Measurements from ENCODE around the gene TMEM138.

Gene TMEM138

DNA sequence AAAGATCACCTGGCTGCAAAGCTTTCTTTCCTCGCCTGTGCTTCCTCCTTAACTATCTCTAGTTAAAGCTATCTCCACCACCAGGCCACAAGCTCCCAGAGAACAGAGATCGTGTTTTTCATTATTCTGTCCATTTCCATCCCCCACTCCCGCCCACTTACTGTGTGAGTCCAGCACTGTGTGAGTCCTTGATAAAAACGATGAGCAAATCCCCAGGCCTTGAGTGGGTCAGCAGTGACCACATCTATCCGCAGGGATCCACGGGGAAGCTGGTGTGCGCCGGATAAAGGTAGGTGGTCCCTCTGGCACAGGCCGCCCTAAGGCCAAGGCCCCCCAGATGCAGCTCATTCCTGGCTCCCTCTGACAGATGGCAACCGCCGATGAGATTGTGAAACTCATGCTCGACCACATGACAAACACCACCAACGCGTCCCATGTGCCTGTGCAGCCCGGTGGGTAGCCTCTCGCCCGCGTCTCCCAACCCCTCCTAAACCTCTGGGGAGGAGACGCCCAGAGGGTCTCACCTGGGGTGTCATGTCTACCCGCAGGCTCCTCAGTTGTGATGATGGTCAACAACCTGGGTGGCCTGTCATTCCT lies 19.9 kb upstream of the TMEM138 start:
- DNase-seq (ENCODE audit: low read depth): no peak

DNA sequence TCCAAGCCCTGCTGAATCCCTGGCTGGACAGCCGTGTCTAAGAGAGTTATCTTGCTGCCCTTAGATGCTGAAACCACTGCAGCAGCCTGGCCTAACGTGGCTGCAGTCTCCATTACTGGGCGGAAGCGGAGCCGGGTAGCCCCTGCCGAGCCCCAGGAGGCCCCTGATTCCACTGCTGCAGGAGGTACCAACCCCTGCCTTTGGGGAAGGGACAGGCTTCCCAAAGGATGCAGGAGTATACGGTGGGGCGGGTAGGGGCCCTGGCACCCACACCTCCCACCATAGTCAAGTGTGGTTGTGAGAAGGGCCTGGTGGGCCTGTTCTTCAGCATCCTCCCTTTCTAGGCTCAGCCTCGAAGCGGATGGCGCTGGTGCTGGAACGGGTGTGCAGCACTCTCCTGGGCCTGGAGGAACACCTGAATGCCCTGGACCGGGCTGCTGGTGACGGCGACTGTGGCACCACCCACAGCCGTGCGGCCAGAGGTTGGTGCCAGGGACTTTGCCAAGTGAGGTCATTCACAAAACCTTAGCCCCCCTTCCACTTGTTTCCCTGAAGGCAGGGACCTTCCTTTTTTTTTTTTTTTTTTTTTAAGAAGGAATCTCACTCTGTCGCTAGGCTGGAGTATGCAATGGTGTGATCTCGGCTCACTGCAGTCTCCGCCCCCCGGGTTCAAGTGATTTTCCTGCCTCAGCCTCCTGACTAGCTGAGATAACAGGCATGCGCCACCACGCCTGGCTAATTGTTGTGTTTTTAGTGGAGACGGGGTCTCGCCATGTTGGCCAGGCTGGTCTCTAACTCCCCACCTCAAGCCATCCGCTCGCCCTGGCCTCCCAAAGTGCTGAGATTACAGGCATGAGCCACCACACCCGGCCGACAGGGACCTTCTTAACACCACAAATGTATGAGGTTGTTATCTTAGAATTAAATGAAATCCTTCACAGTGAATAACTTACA lies 18.1 kb upstream of the TMEM138 start:
- no peak for DNase-seq (ENCODE audit: low read depth)

DNA sequence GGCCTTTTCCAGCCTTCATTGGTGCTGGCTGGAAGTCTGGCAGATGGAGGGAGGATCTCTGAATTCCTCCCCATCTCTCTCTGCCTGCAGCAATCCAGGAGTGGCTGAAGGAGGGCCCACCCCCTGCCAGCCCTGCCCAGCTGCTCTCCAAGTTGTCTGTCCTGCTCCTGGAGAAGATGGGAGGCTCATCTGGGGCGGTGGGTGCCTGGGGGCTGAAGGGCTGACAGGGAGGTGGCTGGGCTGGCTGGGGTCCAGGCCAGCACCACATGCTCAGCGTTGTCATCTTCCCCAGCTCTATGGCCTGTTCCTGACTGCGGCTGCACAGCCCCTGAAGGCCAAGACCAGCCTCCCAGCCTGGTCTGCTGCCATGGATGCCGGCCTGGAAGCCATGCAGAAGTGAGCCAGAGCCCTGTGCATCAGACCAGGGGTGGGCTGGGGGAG lies 17.0 kb upstream of the TMEM138 start:
- no peak for DNase-seq (ENCODE audit: low read depth)

DNA sequence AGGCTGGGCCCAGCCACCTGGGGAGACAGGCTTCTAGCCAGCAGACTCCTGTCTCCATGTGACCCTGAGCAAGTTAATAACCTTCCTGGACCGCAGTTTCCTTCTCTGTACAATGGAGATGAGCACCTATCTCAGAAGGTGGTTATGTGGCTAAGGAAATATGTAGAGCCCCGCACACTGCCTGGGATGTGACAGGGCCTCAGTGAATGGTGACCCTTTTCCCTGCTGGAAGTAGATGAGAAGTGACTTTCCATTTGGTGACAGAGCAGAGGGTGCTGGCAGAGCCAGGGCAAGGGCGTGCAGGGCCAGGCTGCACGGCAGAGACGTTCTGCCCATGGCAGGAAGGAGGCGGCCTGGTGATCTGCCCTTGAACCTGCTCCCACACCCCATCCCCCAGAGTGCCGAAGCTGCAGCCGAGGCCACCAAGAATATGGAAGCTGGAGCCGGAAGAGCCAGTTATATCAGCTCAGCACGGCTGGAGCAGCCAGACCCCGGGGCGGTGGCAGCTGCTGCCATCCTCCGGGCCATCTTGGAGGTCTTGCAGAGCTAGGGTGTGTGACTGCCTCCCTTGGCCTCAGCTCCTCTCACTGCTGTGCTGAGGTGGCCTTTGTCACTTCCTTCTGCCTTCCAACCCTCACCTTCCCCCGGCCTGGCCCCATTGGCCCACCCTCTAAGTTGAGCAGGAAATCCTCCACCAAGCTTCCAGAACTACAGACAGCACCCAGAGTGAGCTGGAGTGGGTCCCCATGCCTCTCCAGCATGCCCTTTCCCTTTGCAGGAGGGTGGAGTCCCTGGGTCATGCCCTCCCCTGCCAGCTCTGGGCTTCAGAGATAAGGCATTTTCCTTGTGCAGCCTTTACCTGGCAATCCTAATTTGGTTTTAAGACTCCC lies 16.0 kb upstream of the TMEM138 start:
- DNase-seq (ENCODE audit: low read depth): no peak

DNA sequence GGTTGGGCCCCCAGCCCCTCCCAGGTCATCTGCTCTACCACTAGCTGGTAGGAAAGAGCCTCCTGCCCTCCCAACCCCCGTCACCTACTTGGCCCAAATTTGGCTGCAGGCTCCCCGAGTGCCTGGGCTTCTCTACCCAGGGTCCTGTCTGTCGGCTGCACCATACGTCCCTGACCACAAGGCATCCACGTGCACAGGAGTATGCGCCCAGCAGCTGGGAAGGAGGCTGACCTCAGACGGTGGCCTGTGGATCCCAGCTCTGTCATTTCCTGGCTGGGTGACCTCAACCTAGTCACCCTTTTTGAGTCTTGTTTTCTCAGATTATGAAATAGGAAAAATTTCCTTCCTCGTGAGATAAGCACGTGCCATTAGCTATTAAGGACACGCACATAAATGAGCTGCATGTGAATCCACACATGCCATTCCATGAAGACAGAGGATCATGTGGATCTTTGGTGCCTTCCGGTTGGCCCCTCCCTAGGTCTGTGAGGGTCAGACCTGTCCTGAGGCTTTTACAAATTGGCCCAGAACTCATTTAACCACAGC lies 14.2 kb upstream of the TMEM138 start:
- DNase-seq (ENCODE audit: low read depth): no peak

DNA sequence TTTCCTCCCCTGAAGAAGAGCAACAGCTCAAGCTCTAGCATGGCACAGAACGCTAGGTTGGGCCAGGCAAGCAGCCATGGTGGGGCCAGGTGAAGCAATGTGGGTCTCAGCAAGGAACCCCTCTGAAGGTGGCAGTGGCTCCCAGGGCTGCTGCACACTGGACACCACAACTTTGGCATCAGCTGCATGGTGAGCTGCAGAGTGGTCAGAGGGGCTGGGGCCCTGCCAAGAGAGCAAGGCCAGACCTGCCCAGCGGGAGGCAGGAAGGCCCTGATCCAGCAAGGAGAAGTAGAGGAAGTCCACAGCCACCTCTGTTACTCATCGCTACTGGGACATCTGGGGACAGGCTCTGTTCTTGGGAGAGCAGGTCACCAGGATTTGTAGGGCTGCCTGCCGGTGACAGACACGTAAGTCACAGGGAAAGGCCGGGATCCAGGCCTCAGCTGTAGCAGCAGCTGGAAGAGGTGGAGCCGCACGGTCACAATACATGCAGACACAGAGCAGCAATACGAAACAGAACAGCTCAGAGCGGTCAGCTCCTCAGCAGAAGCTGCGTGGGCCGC lies 12.9 kb upstream of the TMEM138 start:
- no peak for DNase-seq (ENCODE audit: low read depth)

DNA sequence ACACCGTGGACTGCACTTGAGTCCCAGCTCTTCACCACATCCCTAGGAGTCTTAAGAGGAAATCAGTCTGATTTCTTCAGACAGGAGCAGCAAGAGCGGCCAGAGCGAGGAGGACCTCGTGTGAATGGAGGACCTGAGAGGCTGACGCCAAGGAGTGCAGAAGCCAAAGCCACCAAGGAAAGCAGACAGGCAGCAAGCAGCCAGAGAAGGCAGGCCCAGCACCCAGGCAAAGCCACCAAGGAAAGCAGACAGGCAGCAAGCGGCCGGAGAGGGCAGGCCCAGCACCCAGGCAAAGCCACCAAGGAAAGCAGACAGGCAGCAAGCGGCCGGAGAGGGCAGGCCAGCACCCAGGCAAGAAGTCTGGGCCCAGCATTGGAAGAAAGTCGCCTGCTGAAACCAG lies 12.3 kb upstream of the TMEM138 start:
- DNase-seq (ENCODE audit: low read depth): no peak

DNA sequence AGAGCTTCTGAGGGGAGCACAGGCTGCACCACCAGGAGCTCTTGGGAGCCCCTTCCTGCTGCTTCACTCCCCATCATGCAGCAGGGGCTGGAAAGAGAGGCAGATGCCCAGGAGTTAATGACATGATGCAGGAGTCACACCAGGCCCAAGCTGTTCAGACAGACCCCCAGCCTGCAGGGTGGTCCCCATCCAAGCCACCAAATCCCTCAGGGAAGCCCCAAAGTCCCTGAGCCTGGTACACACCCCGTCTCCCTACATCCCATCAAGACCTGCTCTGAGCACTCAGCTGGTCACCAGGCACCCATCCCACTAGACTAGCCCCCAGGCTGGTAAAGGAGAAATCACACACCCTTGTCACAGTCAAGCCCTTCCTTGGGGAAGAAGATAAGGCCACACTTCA lies 11.8 kb upstream of the TMEM138 start:
- DNase-seq (ENCODE audit: low read depth): no peak

DNA sequence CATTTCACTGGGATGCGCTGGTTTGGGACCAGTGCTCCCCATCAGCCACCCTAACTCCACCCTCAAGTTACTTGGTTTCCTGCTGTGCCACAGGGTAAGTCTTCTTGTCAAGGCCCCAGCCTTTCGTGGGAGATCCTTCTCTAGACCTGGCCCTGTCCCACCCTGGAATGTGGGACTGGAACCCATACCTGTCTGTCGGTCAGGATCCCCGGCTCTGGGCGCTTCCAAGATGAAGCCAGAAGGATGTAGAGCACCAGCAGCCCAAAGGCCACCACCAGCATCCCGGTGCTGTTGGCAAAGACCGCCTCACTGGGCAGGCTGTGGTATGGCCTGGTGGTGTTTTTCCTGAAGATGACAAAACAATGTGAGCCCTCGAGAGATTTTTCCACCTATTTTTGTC lies 11.4 kb upstream of the TMEM138 start:
- no peak for DNase-seq (ENCODE audit: low read depth)

DNA sequence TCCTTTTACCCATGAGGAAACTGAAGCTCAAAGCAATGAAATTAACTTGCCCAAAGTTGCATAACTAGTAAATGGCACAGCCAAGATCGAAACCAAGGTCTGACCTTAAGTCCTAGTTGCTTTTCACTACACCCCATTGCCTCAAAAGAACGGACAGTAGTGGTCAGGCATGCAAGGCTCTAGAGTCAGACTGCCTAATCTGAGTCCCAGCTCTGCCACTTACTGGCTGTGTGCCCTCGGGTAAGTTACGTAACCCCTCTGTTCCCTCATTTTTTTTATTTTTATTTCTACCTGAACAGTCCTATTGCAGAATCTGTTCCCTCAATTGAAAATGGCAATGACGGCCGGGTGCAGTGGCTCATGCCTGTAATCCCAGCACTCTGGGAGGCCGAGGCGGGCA lies 10.1 kb upstream of the TMEM138 start:
- DNase-seq (ENCODE audit: low read depth): no peak

DNA sequence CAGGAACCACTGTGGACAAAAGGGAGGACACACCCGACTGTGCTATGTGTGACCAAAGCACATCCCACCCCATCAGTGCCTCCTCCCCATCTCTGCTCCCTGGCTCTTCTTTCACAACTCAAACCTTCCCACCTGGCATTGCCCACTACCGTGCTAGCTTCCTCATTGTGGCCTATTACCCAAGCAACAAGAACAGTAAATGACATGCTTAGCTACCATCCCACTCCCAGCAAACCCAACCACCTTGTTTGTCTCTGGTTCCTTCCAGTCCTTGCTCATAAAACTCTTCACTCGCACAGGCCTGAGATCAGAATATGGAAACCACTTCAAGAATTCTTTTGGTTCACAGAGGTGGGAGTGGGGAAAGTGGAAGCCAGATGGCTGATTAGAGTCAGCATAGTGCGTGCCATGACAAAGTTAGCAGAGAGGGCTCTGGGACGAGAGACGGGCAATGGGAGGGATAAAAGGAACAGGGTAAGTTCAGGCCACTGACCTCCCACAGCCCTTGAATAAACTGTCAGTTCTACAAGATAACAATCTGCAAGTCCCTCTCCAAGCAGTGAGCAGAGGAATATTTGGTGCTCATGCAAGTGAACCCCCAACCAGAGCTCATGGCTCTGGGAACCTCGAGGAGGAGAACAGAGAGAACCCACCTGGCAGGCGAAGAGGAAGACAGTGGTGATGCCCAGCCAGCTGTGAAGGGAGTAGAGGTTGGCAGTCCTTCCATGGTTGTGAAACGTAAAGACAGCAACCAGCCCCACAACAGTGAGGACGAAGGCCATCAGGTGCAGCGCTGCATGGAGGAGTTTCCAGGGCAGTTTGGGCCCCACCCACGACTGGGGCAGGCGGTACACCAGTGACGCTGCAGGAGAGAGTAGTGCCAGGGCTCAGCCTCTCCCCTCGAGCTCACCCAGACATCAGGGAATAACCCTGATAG lies 8.8 kb upstream of the TMEM138 start:
- no peak for DNase-seq (ENCODE audit: low read depth)

DNA sequence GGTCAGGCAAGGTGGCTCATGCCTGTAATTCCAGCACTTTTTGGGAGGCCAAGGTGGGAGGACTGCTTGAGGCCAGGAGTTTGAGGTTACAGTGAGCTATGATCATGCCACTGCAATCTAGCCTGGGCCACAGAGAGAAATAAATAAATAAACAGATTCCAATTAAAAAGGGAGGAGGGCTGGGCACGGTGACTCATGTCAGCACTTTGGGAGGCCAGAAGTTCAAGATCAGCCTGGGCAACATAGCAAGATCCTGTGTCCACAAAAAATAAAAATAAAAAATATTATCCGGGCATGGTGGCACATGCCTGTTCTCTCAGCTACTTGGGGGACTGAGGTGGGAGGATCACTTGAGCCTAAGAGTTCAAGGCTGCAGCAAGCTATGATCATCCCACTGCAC lies 8.0 kb upstream of the TMEM138 start:
- DNase-seq (ENCODE audit: low read depth): no peak

DNA sequence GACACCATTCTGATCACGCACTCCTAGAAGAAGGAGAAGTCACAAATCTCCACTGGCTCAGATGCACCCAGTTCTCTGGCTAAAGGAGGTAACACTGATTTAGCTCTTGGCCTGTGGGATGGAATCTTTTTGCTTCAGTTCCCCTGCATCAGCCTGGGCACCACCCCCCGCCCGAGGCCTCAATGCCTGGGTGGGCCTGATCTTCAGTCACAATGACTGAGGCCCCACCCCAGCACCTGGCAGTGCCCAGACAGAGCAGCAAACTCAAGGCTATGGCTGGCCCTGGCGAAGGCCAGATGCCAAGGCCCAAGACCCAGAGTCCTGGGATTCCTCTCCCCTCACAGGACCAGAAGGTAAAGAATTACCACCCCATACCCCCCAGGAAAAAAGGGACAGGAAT lies 5.5 kb upstream of the TMEM138 start:
- DNase-seq (ENCODE audit: low read depth): no peak

DNA sequence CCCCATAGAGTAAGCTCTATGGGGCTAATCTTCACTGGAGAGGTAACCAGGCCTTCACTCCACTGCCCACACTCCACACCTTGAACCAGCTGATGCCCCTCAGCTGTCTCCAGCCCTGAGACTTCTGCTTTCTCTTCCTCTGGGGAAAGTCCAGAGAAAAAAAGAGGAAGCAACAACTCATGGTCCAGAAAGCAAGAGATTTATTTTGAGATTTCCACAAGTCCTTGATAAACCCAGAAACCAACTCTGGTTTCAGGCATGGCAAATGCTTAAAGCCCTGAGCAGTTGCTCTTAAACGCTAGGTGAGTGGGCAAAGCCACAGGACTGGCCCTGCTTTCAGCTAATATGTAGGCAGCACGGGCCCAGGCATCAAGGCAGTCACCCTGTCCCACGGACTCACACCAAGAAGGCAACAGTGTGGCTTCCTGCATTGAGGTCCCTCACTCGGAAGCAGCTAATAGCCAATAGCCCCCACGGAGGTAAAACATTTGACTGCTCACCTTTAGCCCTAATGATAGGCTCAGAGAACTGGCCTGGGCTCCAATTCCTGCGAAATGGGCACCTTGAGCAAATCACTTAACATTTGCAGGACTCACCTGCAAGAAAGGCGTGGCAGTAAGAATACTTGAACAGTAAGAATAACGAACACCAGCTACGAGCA lies 4.8 kb upstream of the TMEM138 start:
- no peak for DNase-seq (ENCODE audit: low read depth)

DNA sequence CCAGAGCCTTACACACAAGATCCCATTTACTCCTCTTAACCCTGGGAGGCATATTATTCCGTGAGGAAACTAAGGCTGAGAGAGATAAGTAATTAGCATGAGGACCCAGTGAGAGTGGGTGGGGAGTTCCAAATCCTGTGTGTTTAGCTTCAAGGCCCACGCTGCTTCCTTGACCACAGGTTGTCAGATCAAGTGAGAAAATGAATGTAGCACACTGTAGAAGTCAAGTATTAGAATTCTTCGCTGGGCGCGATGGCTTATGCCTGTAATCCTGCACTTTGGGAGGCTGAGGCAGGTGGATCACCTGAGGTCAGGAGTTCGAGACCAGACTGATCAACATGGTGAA lies 4.3 kb upstream of the TMEM138 start:
- DNase-seq (ENCODE audit: low read depth): no peak

DNA sequence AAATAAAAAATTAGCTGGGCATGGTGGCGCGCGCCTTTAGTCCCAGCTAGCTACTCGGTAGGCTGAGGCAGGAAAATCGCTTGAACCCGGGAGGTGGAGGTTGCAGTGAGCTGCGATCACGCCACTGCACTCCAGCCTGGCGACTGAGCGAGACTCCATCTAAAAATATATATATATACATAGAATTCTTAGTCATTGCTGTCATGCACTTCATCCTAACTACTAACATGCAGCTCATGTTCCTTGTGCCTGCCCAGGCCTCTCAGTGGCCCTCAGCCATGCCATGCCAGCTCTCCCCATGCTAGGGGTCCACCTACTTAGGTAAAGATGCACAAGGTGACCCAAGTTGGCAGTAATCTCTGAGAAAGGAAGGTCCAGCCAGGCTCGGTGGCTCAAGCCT lies 3.6 kb upstream of the TMEM138 start:
- no peak for DNase-seq (ENCODE audit: low read depth)

DNA sequence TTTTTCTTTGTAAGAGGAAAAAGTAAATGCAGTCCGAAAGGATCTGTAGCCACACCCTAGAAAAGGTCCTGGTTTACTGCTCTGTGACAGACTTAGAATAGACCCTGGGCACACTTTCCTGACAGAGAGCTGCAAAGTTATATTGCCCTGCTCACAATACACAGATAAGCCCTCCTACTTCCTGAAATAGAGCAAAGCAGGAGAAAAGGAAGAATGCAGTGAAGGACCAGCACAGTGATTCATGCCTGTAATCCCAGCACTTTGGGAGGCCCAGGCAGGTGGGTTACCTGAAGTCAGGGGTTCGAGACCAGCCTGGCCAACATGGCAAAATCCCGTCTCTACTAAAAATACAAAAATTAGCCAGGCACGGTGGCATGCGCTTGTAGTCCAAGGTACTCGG lies 2.7 kb upstream of the TMEM138 start:
- DNase-seq (ENCODE audit: low read depth): no peak

DNA sequence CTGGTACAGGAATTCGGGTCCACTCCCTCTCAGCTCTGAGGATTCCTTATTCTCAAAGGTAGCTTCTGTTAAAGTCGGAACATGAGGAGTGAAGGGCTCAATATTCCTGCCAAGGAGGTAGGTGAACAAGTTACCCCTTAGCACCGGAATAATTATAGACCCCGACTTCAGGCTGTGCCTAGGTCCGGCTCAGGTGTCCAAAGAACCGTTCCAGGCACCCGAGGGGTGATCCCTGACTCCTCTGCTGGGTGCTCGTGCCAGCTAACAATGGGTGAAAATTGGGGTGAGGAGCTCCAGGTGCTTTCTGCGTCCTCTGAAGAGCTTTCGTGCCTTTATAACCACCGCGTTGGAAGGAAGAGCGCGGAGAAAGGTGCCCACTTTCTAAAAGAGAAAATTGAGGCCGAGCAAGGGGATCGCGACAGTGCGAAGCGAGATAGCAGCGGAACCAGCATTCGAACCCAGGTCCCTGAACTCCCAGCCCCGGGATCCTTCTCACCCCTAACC lies 885 bp upstream of the TMEM138 start:
- DNase-seq (ENCODE audit: low read depth): no peak

DNA sequence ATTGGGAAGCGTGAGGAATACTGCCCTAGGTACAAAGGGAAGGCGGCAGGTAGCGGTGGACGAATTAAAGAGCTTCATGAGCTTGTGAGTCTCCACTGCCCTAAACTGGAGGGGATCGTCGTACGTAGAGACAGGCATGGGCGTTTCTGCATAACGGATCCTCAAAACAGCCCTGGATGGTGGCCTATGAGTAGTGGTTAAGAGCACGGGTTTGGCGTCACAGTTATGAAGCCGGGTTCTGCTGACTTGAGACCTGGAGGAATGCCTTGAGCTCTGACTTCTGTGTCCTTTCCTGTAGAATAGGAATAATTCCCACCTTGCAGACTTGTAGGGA lies 335 bp downstream of the TMEM138 start:
- no peak for DNase-seq (ENCODE audit: low read depth)

DNA sequence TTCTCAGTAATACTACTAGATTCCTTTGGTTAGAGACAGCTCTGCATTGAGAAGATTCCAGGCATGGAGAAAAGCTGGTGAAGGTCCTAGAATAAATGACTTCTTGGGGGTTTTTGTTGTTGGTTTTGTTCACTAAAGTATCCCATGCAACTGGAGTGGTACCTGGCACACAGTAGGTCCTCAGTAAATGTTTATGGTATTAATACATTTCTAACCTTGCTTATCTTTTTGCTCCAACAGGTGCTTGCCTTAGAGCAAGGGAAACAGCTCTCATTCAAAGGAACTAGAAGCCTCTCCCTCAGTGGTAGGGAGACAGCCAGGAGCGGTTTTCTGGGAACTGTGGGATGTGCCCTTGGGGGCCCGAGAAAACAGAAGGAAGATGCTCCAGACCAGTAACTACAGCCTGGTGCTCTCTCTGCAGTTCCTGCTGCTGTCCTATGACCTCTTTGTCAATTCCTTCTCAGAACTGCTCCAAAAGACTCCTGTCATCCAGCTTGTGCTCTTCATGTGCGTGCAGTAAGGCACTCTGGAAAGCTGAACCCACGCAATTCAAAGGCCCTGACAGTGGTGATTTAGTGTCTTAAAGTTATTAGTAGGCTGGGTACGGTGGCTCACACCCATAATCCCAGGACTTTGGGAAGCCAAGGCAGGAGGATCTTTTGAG lies 2.0 kb downstream of the TMEM138 start:
- DNase-seq (ENCODE audit: low read depth): no peak
